Measurements from ENCODE around the gene HCFC1R1.

The HCFC1R1 gene

DNA sequence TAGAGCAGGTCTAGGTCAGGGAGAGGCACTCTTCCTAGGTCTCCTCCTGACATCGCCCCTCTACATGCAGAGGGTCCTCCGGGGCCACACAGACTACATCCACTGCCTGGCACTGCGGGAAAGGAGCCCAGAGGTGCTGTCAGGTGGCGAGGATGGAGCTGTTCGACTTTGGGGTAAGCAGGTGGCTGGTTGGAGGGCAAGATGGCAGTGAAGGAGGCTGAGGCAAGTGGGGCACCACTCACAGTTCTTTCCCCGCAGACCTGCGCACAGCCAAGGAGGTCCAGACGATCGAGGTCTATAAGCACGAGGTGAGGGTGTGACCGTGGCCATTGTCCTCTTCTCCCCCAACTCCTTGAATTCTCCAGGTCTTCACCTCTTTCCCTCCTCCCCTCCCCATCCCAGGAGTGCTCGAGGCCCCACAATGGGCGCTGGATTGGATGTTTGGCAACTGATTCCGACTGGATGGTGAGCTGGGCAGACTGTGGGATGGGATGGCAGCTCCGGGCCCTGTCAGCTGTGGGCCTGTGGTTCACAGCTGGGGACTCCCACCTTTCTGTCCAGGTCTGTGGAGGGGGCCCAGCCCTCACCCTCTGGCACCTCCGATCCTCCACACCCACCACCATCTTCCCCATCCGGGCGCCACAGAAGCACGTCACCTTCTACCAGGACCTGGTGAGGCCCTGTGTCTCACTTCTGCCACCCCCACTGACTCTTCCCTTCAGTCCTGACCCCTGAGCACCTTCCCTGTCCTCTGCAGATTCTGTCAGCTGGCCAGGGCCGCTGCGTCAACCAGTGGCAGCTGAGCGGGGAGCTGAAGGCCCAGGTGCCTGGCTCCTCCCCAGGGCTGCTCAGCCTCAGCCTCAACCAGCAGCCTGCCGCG lies 3.1 kb upstream of the HCFC1R1 start:
- no peak for DNase-seq (ENCODE audit: low read depth, low spot score)
- TF ChIP-seq, protein P1, sequence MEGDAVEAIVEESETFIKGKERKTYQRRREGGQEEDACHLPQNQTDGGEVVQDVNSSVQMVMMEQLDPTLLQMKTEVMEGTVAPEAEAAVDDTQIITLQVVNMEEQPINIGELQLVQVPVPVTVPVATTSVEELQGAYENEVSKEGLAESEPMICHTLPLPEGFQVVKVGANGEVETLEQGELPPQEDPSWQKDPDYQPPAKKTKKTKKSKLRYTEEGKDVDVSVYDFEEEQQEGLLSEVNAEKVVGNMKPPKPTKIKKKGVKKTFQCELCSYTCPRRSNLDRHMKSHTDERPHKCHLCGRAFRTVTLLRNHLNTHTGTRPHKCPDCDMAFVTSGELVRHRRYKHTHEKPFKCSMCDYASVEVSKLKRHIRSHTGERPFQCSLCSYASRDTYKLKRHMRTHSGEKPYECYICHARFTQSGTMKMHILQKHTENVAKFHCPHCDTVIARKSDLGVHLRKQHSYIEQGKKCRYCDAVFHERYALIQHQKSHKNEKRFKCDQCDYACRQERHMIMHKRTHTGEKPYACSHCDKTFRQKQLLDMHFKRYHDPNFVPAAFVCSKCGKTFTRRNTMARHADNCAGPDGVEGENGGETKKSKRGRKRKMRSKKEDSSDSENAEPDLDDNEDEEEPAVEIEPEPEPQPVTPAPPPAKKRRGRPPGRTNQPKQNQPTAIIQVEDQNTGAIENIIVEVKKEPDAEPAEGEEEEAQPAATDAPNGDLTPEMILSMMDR (IDR thresholded peaks at IDR 0.05; ENCODE audit: low read depth, low read length) = no peak
- H3K4me3 ChIP-seq (ENCODE audit: low read depth, low read length) = no peak overlapping the region
- in situ Hi-C loops (cut with HindIII; ENCODE audit: low sequenced_read_pairs) = no loop called here

DNA sequence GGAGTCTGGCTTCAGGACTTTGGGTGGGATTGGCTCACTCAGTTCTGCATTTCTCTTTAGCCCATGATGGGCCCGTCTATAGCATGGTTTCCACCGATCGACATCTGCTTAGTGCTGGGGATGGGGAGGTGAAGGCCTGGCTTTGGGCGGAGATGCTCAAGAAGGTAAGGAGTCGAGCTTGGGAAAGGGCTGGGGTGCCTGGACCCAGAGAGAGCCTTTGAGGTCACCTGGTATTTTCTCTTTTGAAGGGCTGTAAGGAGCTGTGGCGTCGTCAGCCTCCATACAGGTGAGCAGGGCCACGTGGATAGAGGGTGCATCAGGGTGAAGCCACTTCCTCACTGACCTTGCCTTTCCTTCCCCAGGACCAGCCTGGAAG lies 2.2 kb upstream of the HCFC1R1 start:
- in situ Hi-C loops (cut with HindIII; ENCODE audit: low sequenced_read_pairs) = no loop called here
- H3K4me3 ChIP-seq (ENCODE audit: low read depth, low read length) = no peak overlapping the region
- DNase-seq (ENCODE audit: low read depth, low spot score) = no peak
- TF ChIP-seq, protein P1 (IDR thresholded peaks at IDR 0.05; ENCODE audit: low read depth, low read length) = no peak

DNA sequence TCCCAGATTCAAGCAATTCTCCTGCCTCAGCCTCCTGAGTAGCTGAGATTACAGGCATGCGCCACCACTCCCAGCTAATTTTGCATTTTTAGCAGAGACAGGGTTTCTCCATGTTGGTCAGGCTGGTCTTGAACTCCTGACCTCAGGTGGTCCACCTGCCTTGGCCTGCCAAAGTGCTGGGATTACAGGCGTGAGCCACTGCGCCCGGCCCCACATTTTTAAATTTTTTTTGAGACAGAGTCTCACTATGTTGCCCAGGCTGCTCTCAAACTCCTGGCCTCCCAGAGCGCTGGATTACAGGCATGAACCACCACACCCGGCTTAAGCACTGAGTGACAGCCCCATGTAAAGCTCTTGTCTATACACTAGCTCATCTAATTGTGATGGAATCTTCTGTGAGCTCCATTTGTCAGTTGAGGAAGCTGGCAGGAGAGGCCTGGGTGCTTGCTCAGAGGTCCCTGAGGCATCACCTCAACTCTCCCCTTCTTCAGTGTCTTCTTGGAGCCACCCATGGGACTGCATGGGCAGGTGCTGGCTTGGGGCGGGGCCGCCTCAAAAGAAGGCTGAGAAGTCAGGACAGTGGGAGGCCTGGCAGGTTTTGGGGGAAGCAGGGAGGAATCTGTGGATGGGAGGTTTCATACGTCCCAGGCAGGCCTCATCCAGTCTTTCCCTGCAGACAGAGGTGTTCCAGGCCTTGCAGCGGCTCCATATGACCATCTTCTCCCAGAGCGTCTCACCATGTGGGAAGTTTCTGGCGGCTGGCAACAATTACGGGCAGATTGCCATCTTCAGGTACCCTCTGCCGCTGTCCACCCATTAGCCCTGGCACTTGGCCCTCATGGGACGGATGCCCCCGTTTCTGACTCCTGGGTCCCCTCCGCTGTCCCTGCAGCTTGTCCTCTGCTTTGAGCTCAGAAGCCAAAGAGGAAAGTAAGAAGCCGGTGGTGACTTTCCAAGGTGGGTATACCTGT lies 1.6 kb upstream of the HCFC1R1 start:
- H3K4me3 ChIP-seq (ENCODE audit: low read depth, low read length) = no peak overlapping the region
- in situ Hi-C loops (cut with HindIII; ENCODE audit: low sequenced_read_pairs) = no loop called here
- DNase-seq (ENCODE audit: low read depth, low spot score) = no peak
- TF ChIP-seq, protein P1 (IDR thresholded peaks at IDR 0.05; ENCODE audit: low read depth, low read length) = no peak

DNA sequence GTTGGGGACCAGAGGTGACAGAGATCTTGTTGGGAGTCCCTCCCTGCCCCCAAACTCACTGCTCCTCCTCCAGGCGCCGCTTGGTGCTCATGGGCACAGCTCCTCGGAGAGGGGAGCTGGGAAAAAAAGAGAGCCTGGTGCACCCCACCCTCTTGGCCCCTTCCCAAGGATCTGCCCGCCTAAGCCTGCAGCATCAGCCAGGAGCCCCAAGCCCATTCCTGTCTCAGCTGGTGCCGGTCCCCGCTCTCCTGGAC lies 400 bp downstream of the HCFC1R1 start:
- peak overlapping the region; percentile 80 for H3K4me3 ChIP-seq (ENCODE audit: low read depth, low read length)
- TF ChIP-seq, protein P1 (IDR thresholded peaks at IDR 0.05; ENCODE audit: low read depth, low read length) = no peak
- no peak for DNase-seq (ENCODE audit: low read depth, low spot score)
- in situ Hi-C loops (cut with HindIII; ENCODE audit: low sequenced_read_pairs) = no loop called here

DNA sequence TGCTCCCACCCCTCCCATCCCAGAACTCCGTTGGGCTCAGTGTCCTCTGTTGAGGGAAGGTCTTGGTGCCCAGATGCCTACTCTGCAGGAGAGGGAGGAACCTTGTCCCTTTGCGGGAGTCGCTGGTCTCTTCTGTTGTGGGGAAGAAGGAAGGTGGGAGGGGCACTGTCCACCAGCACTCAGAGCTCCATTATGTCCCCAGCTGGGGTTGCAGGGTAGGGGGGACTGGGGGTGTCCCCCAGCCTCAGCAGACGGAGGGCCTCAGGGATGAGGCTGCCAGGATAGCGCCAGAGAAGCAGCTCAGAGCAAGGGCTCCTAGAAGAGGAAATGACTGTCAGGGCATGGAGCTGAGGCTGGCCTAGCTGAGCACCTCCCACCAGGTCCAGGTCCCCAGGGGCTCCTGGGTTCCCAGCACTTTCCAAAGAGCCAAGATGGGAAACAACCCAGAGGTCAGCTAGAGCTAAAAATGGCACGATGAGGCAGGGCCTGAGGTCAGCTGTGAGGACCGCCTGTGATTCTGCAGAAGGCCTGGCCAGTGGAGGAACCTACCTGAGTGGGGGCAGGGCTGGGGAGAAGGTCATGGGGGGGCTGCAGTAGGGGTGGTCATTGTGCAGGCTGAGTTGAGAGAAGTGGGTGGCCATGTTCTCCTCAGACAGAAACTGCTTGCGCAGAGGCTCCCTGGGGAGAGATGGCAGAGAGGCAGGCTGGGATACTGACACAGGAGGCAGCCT lies 893 bp downstream of the HCFC1R1 start:
- TF ChIP-seq, protein P1 (IDR thresholded peaks at IDR 0.05; ENCODE audit: low read depth, low read length) = no peak
- in situ Hi-C loops (cut with HindIII; ENCODE audit: low sequenced_read_pairs) = no loop called here
- H3K4me3 ChIP-seq (ENCODE audit: low read depth, low read length) = peak overlapping the region; percentile 80
- peak; percentile 51 for DNase-seq (ENCODE audit: low read depth, low spot score)

DNA sequence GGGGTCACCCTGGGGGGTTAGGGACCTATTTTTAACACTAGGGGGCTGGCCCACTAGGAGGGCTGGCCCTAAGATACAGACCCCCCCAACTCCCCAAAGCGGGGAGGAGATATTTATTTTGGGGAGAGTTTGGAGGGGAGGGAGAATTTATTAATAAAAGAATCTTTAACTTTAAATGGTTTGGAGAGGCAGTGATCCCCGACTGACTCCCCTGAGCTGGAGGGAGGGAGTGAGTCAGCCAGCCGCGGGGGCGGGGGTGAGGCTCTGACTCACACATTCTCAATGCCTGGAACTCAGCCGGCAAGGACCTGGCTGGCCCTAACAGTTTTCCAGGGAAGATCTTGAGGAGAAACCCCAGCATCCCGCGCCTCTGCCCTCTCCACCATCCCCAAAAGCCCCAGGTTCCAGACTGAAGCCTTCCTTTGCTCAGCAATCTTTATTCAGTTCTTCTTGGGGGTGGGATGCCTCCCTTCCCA lies 1.5 kb downstream of the HCFC1R1 start:
- H3K4me3 ChIP-seq (ENCODE audit: low read depth, low read length) = peak overlapping the region; percentile 80
- in situ Hi-C loops (cut with HindIII; ENCODE audit: low sequenced_read_pairs) = no loop called here

More for the DNA sequence above, 1.5 kb downstream of the HCFC1R1 start:
- TF ChIP-seq, protein P1 (IDR thresholded peaks at IDR 0.05; ENCODE audit: low read depth, low read length) = no peak
- peak; percentile 97 for DNase-seq (ENCODE audit: low read depth, low spot score)
